ENCODE results near the gene BPI. TPM values are rescaled to one million over a fixed set of nuclear protein-coding genes. Genes with fewer than 3 reads are reported as not detected.

BPI gene
- total and polyA plus RNA-seq, 2 donors (not counting 1 experiment from before 2014, with no cell fraction given) = not detected

DNA sequence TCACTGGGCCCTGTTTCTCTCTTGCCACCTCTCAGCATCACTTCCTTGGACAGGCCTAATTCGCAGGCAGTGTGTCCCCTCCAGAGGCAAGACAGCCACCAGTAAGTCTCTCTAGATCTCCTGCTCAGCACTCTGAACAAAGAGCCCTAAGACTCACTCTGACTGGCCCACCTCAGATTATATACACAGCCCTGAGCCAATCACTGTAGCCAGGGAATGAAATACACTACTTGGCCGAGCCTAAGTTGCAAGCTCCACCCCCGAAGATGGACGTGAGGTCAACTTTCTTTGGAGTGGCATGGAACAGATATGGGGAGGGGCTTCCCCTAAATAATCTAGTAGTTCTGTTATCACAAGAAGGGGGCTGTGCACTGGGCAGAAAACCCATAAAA is 4.1 kb downstream of the BPI start:
- no peak for DNase-seq (ENCODE audit: low read depth in 2 of 2)
- H2AFZ ChIP-seq (ENCODE audit: low read length) = no peak overlapping the region
- H4K20me1 ChIP-seq (ENCODE audit: control insufficient read depth, extremely low read depth, insufficient read depth, low read length) = no peaks in the 10 kb centered on the region

DNA sequence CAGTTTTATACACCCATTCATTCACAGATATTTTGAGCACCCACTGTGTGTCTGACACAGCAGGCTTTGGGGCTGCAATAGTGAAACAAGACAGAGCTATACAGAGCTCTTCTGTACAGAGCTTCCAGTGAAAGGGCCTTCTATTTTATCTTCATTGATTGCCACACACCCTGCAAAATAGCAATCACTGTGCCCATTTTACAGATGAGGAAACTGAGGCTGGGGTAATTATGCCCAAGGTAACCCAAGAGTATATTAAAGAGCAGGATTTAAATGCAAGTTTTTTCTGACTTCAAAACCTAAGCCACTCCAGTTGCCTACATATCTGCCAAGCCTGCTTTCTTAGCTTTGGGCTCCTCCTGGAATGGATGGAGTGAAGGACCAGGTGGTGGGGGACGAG is 4.5 kb downstream of the BPI start:
- Histone ChIP-seq H3K4me3 (replicated peaks in 1 of 4; ENCODE audit: control extremely low read depth in 1 of 4, insufficient read depth in 1 of 4, low read depth in 3 of 4, low read length in 4 of 4) (no peak overlapping the region), H3K4me1 (ENCODE audit: control insufficient read depth, extremely low read depth, insufficient read depth, low read length) (no peaks in the 10 kb centered on the region), H2AFZ (ENCODE audit: low read length) (no peak overlapping the region), H4K20me1 (ENCODE audit: control insufficient read depth, extremely low read depth, insufficient read depth, low read length) (no peaks in the 10 kb centered on the region), H3K27ac (ENCODE audit: insufficient read depth, low read length) (no peak overlapping the region), H3K9ac (ENCODE audit: insufficient read depth, low read length) (no peak overlapping the region), H3K36me3 (ENCODE audit: control insufficient read depth, insufficient read depth, low read length) (no peaks in the 10 kb centered on the region), H3K79me2 (ENCODE audit: control insufficient read depth, insufficient read depth, low read length) (no peaks in the 10 kb centered on the region), H3K27me3 (ENCODE audit: control insufficient read depth, insufficient read depth, low read length) (peaks cover 15% of the 10 kb centered on the region), H3K4me2 (ENCODE audit: extremely low read depth, insufficient read depth, low read length) (no peak overlapping the region), H3K9me3 (ENCODE audit: control insufficient read depth, insufficient read depth, low read depth, low read length) (no peaks in the 10 kb centered on the region)
- TF ChIP-seq, protein P1, sequence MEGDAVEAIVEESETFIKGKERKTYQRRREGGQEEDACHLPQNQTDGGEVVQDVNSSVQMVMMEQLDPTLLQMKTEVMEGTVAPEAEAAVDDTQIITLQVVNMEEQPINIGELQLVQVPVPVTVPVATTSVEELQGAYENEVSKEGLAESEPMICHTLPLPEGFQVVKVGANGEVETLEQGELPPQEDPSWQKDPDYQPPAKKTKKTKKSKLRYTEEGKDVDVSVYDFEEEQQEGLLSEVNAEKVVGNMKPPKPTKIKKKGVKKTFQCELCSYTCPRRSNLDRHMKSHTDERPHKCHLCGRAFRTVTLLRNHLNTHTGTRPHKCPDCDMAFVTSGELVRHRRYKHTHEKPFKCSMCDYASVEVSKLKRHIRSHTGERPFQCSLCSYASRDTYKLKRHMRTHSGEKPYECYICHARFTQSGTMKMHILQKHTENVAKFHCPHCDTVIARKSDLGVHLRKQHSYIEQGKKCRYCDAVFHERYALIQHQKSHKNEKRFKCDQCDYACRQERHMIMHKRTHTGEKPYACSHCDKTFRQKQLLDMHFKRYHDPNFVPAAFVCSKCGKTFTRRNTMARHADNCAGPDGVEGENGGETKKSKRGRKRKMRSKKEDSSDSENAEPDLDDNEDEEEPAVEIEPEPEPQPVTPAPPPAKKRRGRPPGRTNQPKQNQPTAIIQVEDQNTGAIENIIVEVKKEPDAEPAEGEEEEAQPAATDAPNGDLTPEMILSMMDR (conservative IDR thresholded peaks at IDR 0.05 in 1 of 2, IDR thresholded peaks at IDR 0.05 in 1 of 2; ENCODE audit: low read depth in 1 of 2, low read length in 2 of 2) = no peak
- TF ChIP-seq EZH2 (IDR thresholded peaks at IDR 0.05; ENCODE audit: low read length, missing control alignments) = no peak
- no peak for DNase-seq (ENCODE audit: low read depth in 2 of 2)

More for the DNA sequence above, 4.1 kb downstream of the BPI start:
- no peak overlapping the region for H3K9ac ChIP-seq (ENCODE audit: insufficient read depth, low read length)
- no peak overlapping the region for H3K4me2 ChIP-seq (ENCODE audit: extremely low read depth, insufficient read depth, low read length)
- H3K79me2 ChIP-seq (ENCODE audit: control insufficient read depth, insufficient read depth, low read length) = no peaks in the 10 kb centered on the region
- H3K4me1 ChIP-seq (ENCODE audit: control insufficient read depth, extremely low read depth, insufficient read depth, low read length) = no peaks in the 10 kb centered on the region
- no peak overlapping the region for H3K4me3 ChIP-seq (replicated peaks in 1 of 4; ENCODE audit: control extremely low read depth in 1 of 4, insufficient read depth in 1 of 4, low read depth in 3 of 4, low read length in 4 of 4)
- peaks cover 18% of the 10 kb centered on the region for H3K27me3 ChIP-seq (ENCODE audit: control insufficient read depth, insufficient read depth, low read length)
- TF ChIP-seq EZH2 (IDR thresholded peaks at IDR 0.05; ENCODE audit: low read length, missing control alignments) = no peak
- TF ChIP-seq, protein P1 (conservative IDR thresholded peaks at IDR 0.05 in 1 of 2, IDR thresholded peaks at IDR 0.05 in 1 of 2; ENCODE audit: low read depth in 1 of 2, low read length in 2 of 2) = no peak
- no peaks in the 10 kb centered on the region for H3K9me3 ChIP-seq (ENCODE audit: control insufficient read depth, insufficient read depth, low read depth, low read length)
- no peak overlapping the region for H3K27ac ChIP-seq (ENCODE audit: insufficient read depth, low read length)
- H3K36me3 ChIP-seq (ENCODE audit: control insufficient read depth, insufficient read depth, low read length) = no peaks in the 10 kb centered on the region

DNA sequence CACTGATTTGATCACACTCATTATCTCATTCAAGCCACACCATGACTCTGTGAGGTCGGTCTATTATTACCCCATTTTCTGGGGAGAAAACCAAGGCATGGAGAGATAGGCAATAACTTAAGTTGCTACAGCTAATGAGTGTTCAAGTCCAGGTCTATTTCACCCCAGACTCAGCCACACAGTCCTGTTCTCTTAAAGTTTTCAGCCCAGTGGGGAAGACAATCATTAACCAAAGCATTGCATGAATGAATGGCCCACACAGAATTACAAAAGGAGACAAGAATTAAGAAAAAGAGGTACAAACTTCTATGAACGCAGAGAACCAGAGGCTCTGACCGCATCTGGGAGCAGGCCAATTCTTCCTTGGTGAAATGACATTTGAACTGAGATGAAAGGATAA is 7.1 kb downstream of the BPI start:
- H3K27ac ChIP-seq (ENCODE audit: insufficient read depth, low read length) = no peak overlapping the region
- no peak for DNase-seq (ENCODE audit: low read depth in 2 of 2)
- H2AFZ ChIP-seq (ENCODE audit: low read length) = no peak overlapping the region
- no peaks in the 10 kb centered on the region for H3K36me3 ChIP-seq (ENCODE audit: control insufficient read depth, insufficient read depth, low read length)
- H3K4me2 ChIP-seq (ENCODE audit: extremely low read depth, insufficient read depth, low read length) = no peak overlapping the region
- H3K4me1 ChIP-seq (ENCODE audit: control insufficient read depth, extremely low read depth, insufficient read depth, low read length) = no peaks in the 10 kb centered on the region
- H4K20me1 ChIP-seq (ENCODE audit: control insufficient read depth, extremely low read depth, insufficient read depth, low read length) = no peaks in the 10 kb centered on the region
- TF ChIP-seq, protein P1 (conservative IDR thresholded peaks at IDR 0.05 in 1 of 2, IDR thresholded peaks at IDR 0.05 in 1 of 2; ENCODE audit: low read depth in 1 of 2, low read length in 2 of 2) = no peak
- no peak overlapping the region for H3K4me3 ChIP-seq (replicated peaks in 1 of 4; ENCODE audit: control extremely low read depth in 1 of 4, insufficient read depth in 1 of 4, low read depth in 3 of 4, low read length in 4 of 4)
- H3K79me2 ChIP-seq (ENCODE audit: control insufficient read depth, insufficient read depth, low read length) = no peaks in the 10 kb centered on the region
- peaks cover 10% of the 10 kb centered on the region for H3K27me3 ChIP-seq (ENCODE audit: control insufficient read depth, insufficient read depth, low read length)
- H3K9ac ChIP-seq (ENCODE audit: insufficient read depth, low read length) = no peak overlapping the region
- no peaks in the 10 kb centered on the region for H3K9me3 ChIP-seq (ENCODE audit: control insufficient read depth, insufficient read depth, low read depth, low read length)

Data from fibroblast of lung (primary cell).